IPS-15b (cell line): Measurements from ENCODE around the gene CNNM2.

ENCODE experiments used
- H3K27me3 ChIP-seq: one replicate; pipeline ENCODE4 v1.6.1; 2013; ENCODE audit warnings: low read length; ENCODE audit not compliant: control insufficient read depth, insufficient read depth
- H3K36me3 ChIP-seq: one replicate; pipeline ENCODE4 v1.6.1; 2013; ENCODE audit warnings: low read length; ENCODE audit not compliant: control insufficient read depth, insufficient read depth
- H3K4me1 ChIP-seq: one replicate; pipeline ENCODE4 v1.6.1; 2013; ENCODE audit warnings: mild to moderate bottlenecking, low read length; ENCODE audit not compliant: control insufficient read depth, insufficient read depth
- H3K4me3 ChIP-seq: one replicate; pipeline ENCODE4 v1.5.1; 2013; ENCODE audit warnings: low read depth, low read length
- H3K9ac ChIP-seq: one replicate; pipeline ENCODE4 v1.6.1; 2013; ENCODE audit warnings: low read depth, mild to moderate bottlenecking, low read length
- H3K9me3 ChIP-seq: one replicate; pipeline ENCODE4 v1.6.1; 2013; ENCODE audit warnings: mild to moderate bottlenecking, low read length; ENCODE audit not compliant: control insufficient read depth, insufficient read depth

The CNNM2 gene

DNA sequence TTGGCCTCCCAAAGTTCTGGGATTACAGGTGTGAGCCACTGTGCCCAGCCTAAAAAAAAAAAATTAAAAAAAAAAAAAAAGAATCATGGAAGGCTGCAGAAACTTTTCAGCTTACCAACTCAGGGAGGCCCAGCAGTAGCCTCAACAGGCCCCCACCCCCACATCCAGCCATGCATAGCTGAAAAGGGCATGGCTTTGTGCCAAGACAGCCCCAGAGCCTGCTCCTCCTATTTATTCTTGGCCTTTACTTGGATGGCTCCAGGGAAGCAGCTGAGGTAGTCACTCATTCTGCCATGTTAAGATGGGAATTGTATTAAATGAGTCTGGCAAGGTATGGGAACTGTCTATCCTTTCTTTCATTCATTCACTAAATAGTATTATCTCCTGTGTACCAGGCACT lies 13.7 kb upstream of the CNNM2 start:
- no peak overlapping the region for H3K9ac ChIP-seq
- H3K4me3 ChIP-seq = no peak overlapping the region
- no peaks in the 10 kb centered on the region for H3K36me3 ChIP-seq
- H3K4me1 ChIP-seq = no peaks in the 10 kb centered on the region
- H3K9me3 ChIP-seq = no peaks in the 10 kb centered on the region
- no peaks in the 10 kb centered on the region for H3K27me3 ChIP-seq

DNA sequence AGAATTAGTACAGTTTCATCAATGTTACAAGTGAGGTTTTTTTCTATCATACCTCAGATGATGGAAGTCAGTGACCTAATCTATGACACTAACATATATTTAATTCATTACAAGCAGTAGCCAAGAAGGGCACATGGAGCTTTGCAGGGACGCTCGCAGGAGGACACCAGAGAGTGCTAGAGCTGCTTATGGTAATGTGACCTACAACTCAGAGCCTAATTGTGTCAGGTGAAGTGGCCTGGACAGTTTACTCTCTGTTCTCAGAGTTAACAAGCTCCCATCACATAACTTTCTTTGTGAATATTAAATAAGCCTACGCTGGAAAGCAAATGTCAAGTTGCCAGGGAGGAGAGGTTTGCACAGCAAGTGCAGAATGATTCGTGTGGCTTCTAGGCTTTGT lies 11.6 kb upstream of the CNNM2 start:
- Histone ChIP-seq H3K4me1 (no peaks in the 10 kb centered on the region), H3K27me3 (no peaks in the 10 kb centered on the region), H3K9ac (no peak overlapping the region), H3K36me3 (no peaks in the 10 kb centered on the region), H3K9me3 (no peaks in the 10 kb centered on the region), H3K4me3 (no peak overlapping the region)

DNA sequence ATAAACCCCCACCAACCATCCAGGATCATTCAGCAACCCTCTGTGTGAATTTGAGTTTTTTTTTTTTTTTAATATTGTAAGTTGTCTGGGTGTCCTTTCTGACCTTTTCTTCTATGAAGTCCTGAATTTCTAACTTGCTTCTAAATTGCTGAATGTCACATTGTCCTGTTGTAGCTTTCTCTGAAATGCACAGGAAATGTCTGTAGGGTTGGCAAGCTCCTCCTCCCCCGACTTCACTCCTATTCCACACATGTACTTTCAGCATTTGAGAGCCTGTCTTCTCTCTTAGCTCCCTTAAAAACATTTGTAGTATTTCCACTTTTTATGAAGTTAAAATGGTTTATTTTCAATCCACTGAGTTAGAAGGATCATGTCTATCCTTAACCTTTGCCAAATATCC lies 3.3 kb upstream of the CNNM2 start:
- Histone ChIP-seq H3K9ac (no peak overlapping the region), H3K4me3 (no peak overlapping the region), H3K9me3 (no peaks in the 10 kb centered on the region), H3K27me3 (peaks cover 11% of the 10 kb centered on the region), H3K36me3 (no peaks in the 10 kb centered on the region), H3K4me1 (no peaks in the 10 kb centered on the region)

DNA sequence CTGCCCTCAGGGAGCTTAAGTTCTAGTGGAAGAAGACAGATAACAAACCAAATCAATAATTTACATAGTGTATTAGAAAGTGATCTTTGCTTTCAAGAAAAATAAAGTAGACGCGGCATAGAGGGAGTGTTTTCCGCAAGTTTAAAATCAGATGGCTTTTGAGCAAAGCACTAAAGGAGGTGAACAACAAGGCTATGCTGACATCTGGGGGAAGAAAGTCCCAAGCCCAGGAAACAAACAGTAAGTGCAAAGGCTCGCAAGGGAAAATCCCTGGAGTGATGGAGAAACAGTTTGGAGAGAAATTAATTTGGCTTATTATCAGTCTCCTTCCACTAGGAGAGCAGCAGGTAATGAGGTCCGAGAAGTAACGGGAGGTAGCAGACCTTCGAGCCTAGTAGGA lies 1.9 kb upstream of the CNNM2 start:
- Histone ChIP-seq H3K27me3 (peaks cover 12% of the 10 kb centered on the region), H3K9ac (no peak overlapping the region), H3K4me1 (peaks cover 5% of the 10 kb centered on the region), H3K36me3 (no peaks in the 10 kb centered on the region), H3K9me3 (no peaks in the 10 kb centered on the region), H3K4me3 (peak overlapping the region; percentile 23)

DNA sequence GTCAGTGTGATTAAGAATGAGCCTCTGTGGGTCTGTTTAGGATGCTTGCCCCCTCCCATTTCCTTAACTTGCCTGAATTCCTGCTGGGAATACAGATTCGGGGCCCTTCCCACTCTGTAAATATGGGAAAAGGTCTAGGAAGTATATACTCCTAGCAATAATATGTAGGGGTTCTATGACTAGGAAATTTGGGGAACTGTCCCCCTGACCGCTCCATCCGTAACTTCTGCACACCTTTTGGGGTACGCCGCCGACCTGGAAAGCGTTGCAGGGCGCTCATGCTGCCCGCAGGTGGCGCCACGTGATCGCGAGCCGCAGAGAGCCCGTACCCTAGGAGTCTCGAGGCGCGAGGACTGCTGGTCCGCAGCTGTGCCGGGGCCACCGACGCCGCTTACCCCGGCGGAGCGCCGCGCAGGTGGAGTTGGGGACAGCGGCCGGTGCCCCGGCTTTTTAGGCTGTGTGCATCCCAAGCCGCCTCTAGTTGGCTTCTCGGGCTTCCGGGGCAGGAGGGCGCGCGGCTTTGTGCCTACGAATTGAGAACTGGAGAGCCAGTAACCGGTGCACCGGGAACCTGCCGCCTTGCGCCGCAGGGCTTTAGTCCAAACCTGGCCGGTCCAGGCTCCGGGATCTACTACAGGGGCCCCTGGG lies 656 bp upstream of the CNNM2 start:
- Histone ChIP-seq H3K9me3 (no peaks in the 10 kb centered on the region), H3K9ac (peak overlapping the region; percentile 42), H3K4me1 (peaks cover 8% of the 10 kb centered on the region), H3K4me3 (peak overlapping the region; percentile 75), H3K36me3 (no peaks in the 10 kb centered on the region), H3K27me3 (peaks cover 12% of the 10 kb centered on the region)

DNA sequence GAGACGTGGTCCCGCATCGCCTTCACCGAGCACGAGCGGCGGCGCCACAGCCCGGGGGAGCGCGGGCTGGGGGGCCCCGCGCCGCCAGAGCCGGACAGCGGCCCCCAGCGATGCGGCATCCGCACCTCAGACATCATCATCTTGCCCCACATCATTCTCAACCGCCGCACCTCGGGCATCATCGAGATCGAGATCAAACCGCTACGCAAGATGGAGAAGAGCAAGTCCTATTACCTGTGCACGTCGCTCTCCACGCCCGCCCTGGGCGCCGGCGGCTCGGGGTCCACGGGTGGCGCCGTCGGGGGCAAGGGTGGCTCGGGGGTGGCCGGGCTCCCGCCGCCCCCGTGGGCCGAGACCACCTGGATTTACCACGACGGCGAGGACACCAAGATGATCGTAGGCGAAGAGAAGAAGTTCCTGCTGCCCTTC lies 737 bp downstream of the CNNM2 start:
- peaks cover 8% of the 10 kb centered on the region for H3K4me1 ChIP-seq
- H3K9me3 ChIP-seq = no peaks in the 10 kb centered on the region
- peak overlapping the region; percentile 84 for H3K9ac ChIP-seq
- peaks cover 12% of the 10 kb centered on the region for H3K27me3 ChIP-seq
- peak overlapping the region; percentile 94 for H3K4me3 ChIP-seq
- H3K36me3 ChIP-seq = no peaks in the 10 kb centered on the region

DNA sequence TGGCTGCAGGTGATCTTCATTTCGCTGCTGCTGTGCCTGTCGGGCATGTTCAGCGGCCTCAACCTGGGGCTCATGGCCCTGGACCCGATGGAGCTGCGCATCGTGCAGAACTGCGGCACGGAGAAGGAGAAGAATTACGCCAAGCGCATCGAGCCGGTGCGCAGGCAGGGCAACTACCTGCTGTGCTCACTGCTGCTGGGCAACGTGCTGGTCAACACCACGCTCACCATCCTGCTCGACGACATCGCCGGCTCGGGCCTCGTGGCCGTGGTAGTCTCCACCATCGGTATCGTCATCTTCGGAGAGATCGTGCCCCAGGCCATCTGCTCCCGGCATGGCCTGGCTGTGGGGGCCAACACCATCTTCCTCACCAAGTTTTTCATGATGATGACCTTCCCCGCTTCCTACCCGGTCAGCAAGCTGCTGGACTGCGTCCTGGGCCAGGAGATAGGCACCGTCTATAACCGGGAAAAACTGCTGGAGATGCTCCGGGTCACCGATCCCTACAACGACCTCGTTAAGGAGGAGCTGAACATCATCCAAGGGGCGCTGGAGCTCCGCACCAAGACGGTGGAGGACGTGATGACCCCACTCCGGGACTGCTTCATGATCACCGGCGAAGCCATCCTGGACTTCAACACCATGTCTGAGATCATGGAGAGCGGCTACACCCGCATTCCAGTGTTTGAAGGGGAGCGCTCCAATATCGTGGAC lies 1.3 kb downstream of the CNNM2 start:
- Histone ChIP-seq H3K36me3 (no peaks in the 10 kb centered on the region), H3K9ac (no peak overlapping the region), H3K27me3 (peaks cover 12% of the 10 kb centered on the region), H3K9me3 (no peaks in the 10 kb centered on the region), H3K4me1 (peaks cover 8% of the 10 kb centered on the region), H3K4me3 (peak overlapping the region; percentile 94)

DNA sequence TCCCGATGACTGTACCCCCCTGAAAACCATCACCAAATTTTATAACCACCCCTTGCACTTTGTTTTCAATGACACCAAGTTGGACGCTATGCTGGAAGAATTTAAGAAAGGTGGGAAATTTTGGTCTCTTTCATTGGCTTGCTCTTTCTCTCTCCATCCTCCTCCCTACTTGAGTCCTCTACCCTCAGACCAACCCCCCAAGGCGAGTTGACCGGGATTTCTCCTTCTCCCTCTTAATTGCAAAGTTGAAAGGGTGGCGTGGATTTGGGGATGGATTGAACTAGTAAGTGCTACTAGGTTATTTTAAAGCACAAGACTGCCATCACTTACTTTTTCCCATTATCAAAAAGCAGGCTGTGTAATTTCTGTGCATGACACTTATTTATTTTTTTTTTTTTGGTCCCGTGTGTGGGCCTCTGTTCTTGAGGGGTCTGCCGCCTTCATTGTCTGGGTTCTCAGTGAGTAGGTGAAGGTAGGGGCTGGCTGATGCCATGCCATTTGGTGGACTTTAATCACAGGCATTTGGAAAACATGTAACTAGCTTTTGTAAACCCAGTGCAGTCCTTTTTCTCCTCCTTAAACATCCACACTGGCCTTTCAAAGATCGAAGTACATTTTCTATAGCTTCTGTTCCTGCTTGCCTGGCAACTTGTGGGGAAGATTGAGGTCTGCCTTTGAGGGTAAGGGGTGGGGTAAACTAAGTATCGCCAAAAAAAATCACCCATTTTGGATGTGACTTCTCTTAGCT lies 2.1 kb downstream of the CNNM2 start:
- H3K36me3 ChIP-seq = no peaks in the 10 kb centered on the region
- H3K4me3 ChIP-seq = peak overlapping the region; percentile 94
- peaks cover 8% of the 10 kb centered on the region for H3K4me1 ChIP-seq
- H3K9me3 ChIP-seq = no peaks in the 10 kb centered on the region
- no peak overlapping the region for H3K9ac ChIP-seq
- H3K27me3 ChIP-seq = peaks cover 12% of the 10 kb centered on the region

DNA sequence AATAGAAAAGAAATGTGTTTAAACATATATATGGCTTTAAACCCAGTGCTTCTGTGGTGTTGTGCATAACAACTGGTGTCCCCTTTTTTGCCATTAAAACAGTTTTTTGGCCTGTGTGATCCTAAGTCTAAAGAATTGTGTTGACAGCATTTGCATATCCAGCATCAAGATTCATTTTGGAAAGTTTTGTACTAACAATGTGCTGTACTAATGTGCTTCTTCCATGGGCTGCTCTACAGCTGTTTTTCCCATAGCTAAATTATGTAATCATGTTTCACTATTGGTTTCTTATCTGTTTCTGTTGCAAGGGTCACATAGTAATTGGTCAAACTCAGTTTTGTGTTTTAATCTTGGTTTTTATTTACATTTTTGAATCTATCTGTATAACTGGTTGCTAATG lies 5.5 kb downstream of the CNNM2 start:
- peaks cover 8% of the 10 kb centered on the region for H3K4me1 ChIP-seq
- H3K9ac ChIP-seq = no peak overlapping the region
- peaks cover 12% of the 10 kb centered on the region for H3K27me3 ChIP-seq
- H3K4me3 ChIP-seq = no peak overlapping the region
- no peaks in the 10 kb centered on the region for H3K9me3 ChIP-seq
- H3K36me3 ChIP-seq = no peaks in the 10 kb centered on the region

DNA sequence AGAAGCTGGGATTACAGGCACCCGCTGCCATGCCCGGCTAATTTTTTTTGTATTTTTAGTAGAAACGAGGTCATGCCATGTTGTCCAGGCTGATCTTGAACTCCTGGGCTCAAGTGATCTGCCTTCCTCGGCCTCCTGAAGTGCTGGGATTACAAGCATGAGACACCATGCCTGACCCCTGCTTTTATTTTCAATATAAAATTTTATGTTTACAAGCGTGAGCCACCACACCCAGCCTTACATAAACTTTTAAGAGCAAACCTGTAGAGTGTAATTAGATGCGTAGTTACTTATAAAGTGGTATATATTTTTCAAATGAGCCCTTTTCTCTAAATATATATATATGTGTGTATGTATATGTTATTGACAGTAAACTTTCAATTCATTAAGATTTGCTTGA lies 8.7 kb downstream of the CNNM2 start:
- no peaks in the 10 kb centered on the region for H3K36me3 ChIP-seq
- H3K27me3 ChIP-seq = no peaks in the 10 kb centered on the region
- no peak overlapping the region for H3K9ac ChIP-seq
- no peak overlapping the region for H3K4me3 ChIP-seq
- no peaks in the 10 kb centered on the region for H3K4me1 ChIP-seq
- no peaks in the 10 kb centered on the region for H3K9me3 ChIP-seq

DNA sequence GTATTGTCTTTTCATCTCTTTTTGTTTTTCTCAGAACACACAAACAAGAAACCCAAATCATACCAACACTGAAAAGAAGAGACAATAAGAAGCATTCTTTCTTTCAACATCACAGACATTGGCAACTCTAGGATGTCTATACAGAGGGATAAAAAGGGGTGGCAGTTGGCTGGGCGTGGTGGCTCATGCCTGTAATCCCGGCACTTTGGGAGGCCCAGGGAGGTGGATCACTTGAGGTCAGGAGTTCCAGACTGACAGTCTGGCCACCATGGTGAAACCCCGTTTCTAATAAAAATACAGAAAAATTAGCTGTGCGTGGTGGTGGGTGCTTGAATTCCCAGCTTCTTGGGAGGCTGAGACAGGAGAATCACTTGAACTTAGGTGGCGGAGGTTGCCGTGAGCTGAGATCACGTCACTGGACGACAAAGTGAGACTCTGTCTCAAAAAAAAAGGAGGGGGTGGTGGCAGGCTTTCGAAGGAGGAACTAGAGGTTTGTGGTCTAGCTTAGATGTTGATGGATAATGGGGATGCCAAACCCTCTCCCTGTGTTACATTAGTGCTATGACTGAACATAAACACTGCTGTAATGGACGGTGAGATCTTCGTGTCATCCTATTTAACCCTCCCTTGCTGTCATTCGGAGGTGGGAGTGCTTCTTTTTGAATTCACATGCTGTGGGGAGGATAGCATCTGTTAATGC lies 9.4 kb downstream of the CNNM2 start:
- Histone ChIP-seq H3K4me3 (no peak overlapping the region), H3K27me3 (no peaks in the 10 kb centered on the region), H3K9ac (no peak overlapping the region), H3K4me1 (no peaks in the 10 kb centered on the region), H3K36me3 (no peaks in the 10 kb centered on the region), H3K9me3 (no peaks in the 10 kb centered on the region)
